ENCODE data around the gene ATP5MG.

GRCh38 chr11:118359295-118359958 lies 42.0 kb upstream of the ATP5MG start, which contains the start of gene UBE4A:
- TF ChIP-seq CTCF (IDR thresholded peaks at IDR 0.05; ENCODE audit: low read length) (no peak), EZH2 (IDR thresholded peaks at IDR 0.05; ENCODE audit: borderline replicate concordance, low read length) (no peak)

Measured in OCI-LY1 (cell line).